ENCODE results near the gene PDK2. TPM values are rescaled to one million over a fixed set of nuclear protein-coding genes. Genes with fewer than 3 reads are reported as not detected.

Gene PDK2
- total RNA-seq, 4 donors from 2014 or later, result 37.9 to 77.7 (median 49.8) TPM

DNA sequence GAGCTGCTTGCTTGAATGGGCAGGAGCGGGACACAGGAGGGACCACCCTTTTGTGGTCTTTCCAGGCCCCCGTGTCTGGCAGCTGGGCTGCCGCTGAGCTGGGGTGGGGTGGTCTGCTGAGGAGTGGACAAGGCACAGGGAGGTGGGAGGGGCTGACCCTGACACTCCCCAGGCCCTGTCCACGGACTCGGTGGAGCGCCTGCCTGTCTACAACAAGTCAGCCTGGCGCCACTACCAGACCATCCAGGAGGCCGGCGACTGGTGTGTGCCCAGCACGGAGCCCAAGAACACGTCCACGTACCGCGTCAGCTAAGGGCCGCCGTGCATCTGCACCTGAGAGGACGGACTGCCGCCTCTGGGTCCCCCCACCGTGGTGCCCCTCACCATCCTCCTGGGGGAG lies 14.6 kb downstream of the PDK2 start:
- Histone ChIP-seq H3K4me3 (no peak overlapping the region), H3K27me3 (no peaks in the 10 kb centered on the region), H3K27ac (peak overlapping the region in 2 of 4 donors; percentile 16 to 86), H3K36me3 (peaks cover 0 to 64% (median 0%) of the 10 kb centered on the region in 3 donors), H3K9me3 (no peaks in the 10 kb centered on the region), H3K4me1 (peaks cover 0 to 29% (median 18%) of the 10 kb centered on the region in 4 donors)
- TF ChIP-seq, protein P1, sequence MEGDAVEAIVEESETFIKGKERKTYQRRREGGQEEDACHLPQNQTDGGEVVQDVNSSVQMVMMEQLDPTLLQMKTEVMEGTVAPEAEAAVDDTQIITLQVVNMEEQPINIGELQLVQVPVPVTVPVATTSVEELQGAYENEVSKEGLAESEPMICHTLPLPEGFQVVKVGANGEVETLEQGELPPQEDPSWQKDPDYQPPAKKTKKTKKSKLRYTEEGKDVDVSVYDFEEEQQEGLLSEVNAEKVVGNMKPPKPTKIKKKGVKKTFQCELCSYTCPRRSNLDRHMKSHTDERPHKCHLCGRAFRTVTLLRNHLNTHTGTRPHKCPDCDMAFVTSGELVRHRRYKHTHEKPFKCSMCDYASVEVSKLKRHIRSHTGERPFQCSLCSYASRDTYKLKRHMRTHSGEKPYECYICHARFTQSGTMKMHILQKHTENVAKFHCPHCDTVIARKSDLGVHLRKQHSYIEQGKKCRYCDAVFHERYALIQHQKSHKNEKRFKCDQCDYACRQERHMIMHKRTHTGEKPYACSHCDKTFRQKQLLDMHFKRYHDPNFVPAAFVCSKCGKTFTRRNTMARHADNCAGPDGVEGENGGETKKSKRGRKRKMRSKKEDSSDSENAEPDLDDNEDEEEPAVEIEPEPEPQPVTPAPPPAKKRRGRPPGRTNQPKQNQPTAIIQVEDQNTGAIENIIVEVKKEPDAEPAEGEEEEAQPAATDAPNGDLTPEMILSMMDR (IDR thresholded peaks at IDR 0.05), result no peak
- no peak for TF ChIP-seq EP300 (IDR thresholded peaks at IDR 0.05)
- TF ChIP-seq POLR2A (IDR thresholded peaks at IDR 0.05), result no peak
- 60 to 83% methylated on average over 1 to 19 of the region's 19 CpGs for WGBS, 2 donors
- DNase-seq (ENCODE audit: low spot score in 2 of 2), result no peak

DNA sequence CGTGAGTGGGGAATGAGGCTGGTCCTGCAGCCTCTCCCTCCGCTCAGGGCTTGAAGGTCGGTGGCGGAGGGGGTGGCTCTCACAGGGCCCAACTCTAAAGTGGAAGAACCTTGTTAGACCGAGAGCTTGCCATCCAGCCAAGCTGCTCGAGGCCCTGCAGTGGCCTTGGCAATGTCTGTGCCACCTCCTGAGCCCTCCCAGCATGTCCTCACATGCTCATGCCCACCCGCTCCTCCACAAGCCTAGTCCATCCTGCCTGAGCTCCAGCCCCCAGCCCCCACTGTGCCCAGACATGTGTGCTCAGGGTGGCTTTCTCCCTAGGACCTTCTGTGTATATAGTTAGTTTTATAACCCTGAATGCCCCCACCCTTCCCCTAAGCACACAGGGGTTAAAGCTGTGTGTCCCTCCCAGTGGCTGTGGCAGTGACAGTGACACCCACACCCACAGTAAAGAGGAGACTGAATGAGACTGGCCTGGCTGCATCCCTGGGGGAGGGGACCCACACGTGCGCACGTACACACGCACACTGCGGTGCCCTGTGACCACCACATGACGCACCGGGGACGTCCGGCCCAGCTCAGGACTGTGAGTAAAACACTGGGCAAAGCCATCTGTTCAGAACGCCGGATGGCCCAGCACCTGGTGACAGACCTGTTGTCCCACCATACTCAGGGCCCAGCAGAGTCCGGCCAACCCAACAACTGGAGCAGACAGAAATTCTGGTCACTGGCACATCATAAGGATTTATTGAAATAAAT lies 15.6 kb downstream of the PDK2 start:
- H3K36me3 ChIP-seq, result peaks cover 0 to 56% (median 0%) of the 10 kb centered on the region in 3 donors
- TF ChIP-seq POLR2A (IDR thresholded peaks at IDR 0.05), result no peak
- peak in 1 of 2 donors; percentile 17 for TF ChIP-seq EP300 (IDR thresholded peaks at IDR 0.05)
- DNase-seq (ENCODE audit: low spot score in 2 of 2), result no peak
- H3K27me3 ChIP-seq, result peaks cover 0 to 5% of the 10 kb centered on the region in 2 donors
- no peak overlapping the region for H3K4me3 ChIP-seq
- 74 to 82% methylated on average over 13 to 14 of the region's 19 CpGs for WGBS, 2 donors
- H3K9me3 ChIP-seq, result no peaks in the 10 kb centered on the region
- H3K4me1 ChIP-seq, result peaks cover 0 to 32% (median 18%) of the 10 kb centered on the region in 4 donors
- peak overlapping the region; percentile 60 to 94 (median 83) for H3K27ac ChIP-seq

DNA sequence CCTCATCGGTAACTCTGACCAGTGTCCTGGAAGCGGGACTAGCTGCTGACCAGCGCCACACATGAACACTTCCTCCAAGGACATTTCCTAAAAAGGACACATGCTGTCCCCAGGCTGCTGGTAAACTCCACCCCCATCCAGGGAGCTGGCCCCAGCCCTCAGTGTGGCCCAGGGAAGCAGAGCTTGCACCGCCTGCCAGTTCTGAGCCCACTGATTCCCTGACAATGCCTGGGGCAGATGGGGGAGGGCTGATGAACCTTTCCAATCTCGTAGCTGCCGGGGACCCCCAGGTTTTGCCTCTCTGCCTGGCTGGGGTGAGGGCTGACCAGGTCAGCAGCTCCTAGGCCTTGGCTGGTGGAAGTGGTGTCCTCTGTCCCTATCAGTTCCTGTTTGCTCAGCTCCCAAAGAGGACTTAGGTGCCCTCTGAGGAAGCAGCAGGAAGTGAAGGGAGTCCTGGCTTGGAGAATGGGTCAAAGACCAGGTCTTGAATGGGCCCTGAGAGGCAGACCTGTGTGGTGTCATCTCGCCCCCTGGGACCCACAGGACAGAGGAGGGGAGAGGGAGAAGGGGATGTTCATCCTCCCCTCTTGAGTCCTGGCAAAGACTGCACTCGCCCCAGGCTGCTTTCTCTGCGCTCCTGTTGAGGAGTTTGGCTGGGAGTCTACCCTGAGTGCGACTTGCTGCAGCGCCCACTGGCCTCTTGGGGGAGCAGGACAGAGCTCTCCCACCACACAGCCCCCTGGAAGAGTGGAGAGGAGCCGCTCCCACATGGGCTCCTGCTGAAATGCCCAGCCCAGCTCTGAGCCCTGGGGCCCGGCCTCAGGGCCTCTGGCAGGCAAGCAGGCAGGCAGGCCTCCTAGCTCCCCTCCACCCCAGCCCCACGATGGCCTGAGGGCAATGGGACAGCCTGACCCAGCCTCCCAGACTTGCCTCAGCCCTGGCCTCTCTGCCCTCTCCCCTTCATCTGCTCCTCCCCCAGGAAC lies 16.8 kb downstream of the PDK2 start:
- TF ChIP-seq, protein P1 (IDR thresholded peaks at IDR 0.05), result peak in 1 of 5 experiments; percentile 3
- peak in 1 of 2 donors; percentile 28 for TF ChIP-seq POLR2A (IDR thresholded peaks at IDR 0.05)
- peak; percentile 17 to 74 for TF ChIP-seq EP300 (IDR thresholded peaks at IDR 0.05)

DNA sequence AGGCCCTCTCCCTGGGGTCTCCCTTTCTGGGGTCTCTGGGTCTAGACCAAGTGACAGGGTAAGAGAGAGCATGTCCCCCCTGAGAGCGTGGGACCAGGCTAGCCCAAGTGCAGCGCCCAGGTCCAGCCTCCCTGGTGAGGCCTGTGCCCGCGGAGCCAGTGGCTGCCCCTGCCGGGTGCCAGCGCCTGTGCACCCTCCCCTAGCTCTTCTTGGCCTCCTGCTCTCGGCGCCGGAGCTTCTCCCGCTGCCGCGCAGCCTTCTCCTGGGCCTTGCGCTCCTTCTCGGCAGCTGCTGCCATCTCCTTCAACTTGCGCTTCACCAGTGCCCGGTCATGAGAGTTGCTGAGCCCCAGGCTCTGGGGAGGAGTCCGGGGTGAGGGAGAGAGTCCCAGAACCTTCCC lies 17.5 kb downstream of the PDK2 start:
- WGBS, 2 donors, result 53 to 63% methylated on average over 14 to 17 of the region's 17 CpGs
- Histone ChIP-seq H3K9me3 (no peaks in the 10 kb centered on the region), H3K27me3 (peaks cover 0 to 23% of the 10 kb centered on the region in 2 donors), H3K4me3 (no peak overlapping the region), H3K27ac (peak overlapping the region; percentile 60 to 94 (median 83)), H3K4me1 (peaks cover 0 to 41% (median 25%) of the 10 kb centered on the region in 4 donors), H3K36me3 (peaks cover 0 to 36% (median 0%) of the 10 kb centered on the region in 3 donors)
- TF ChIP-seq POLR2A (IDR thresholded peaks at IDR 0.05), result no peak
- TF ChIP-seq, protein P1 (IDR thresholded peaks at IDR 0.05), result peak in 4 of 5 experiments; percentile 6 to 20 (median 12)
- TF ChIP-seq EP300 (IDR thresholded peaks at IDR 0.05), result no peak
- no peak for DNase-seq (ENCODE audit: low spot score in 2 of 2)

More for the DNA sequence above, 16.8 kb downstream of the PDK2 start:
- Histone ChIP-seq H3K36me3 (peaks cover 0 to 44% (median 0%) of the 10 kb centered on the region in 3 donors), H3K27ac (peak overlapping the region; percentile 60 to 94 (median 83)), H3K4me1 (peaks cover 0 to 34% (median 18%) of the 10 kb centered on the region in 4 donors), H3K9me3 (no peaks in the 10 kb centered on the region), H3K4me3 (no peak overlapping the region), H3K27me3 (peaks cover 0 to 16% of the 10 kb centered on the region in 2 donors)
- WGBS, 2 donors, result 44 to 57% methylated on average over 10 to 11 of the region's 14 CpGs
- DNase-seq (ENCODE audit: low spot score in 2 of 2), result no peak

DNA sequence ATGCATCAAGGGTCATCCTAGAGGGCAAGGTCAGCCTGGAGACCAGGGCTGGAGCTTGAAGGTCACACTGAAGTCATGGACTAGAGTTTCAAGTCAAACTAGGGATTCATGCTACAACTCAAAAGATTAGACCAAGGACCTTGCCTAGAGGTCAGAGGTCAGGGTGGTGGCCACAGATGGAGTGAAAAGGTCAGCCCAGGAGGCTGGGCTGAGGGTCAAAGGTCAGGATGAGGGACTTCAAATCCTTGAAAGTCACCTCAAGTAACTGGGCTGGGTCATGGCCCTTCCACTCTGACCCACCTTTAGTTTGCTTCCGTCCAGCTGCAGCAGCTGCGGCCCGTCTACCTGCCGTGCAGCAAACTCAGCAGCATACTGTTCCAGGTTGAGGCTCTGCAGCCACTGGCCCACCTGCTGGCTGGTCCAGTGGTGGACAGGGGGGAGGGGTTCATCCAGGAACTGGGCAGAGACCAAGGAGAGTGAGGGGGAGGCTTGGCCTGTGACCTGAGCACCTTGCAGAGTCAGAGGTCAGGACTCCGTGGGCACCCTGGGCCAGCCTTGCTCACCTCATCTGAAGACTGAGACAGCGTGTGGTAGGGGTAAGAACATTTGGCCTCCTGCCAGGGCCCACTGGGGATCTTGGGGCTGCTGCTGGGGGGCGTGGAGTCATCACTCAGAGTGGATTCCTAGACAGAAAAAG lies 18.6 kb downstream of the PDK2 start:
- peaks cover 0 to 42% (median 25%) of the 10 kb centered on the region in 4 donors for H3K4me1 ChIP-seq
- no peak overlapping the region for H3K4me3 ChIP-seq
- WGBS, 2 donors, result 76 to 80% methylated on average over 6 to 7 of the region's 7 CpGs
- TF ChIP-seq, protein P1 (IDR thresholded peaks at IDR 0.05), result no peak
- TF ChIP-seq EP300 (IDR thresholded peaks at IDR 0.05), result no peak
- no peak for TF ChIP-seq POLR2A (IDR thresholded peaks at IDR 0.05)
- H3K36me3 ChIP-seq, result peaks cover 0 to 26% (median 0%) of the 10 kb centered on the region in 3 donors
- no peaks in the 10 kb centered on the region for H3K9me3 ChIP-seq
- DNase-seq (ENCODE audit: low spot score in 2 of 2), result no peak
- peak overlapping the region in 1 of 4 donors; percentile 94 for H3K27ac ChIP-seq
- H3K27me3 ChIP-seq, result peaks cover 0 to 34% of the 10 kb centered on the region in 2 donors
